Measurements from ENCODE around the gene BSCL2. TPM values are rescaled to one million over a fixed set of nuclear protein-coding genes. Genes with fewer than 3 reads are reported as not detected.

The BSCL2 gene
- total and polyA plus RNA-seq, 2 of the 13 experiments (the other 11 are each of a cell fraction or from before 2014, with no cell fraction given) = 19.5 to 21.1 TPM

GRCh38 chr11:62753736-62754603 is 46.7 kb upstream of the BSCL2 start, which contains the start of gene ZBTB3 (continued):
- TF ChIP-seq, protein P1, sequence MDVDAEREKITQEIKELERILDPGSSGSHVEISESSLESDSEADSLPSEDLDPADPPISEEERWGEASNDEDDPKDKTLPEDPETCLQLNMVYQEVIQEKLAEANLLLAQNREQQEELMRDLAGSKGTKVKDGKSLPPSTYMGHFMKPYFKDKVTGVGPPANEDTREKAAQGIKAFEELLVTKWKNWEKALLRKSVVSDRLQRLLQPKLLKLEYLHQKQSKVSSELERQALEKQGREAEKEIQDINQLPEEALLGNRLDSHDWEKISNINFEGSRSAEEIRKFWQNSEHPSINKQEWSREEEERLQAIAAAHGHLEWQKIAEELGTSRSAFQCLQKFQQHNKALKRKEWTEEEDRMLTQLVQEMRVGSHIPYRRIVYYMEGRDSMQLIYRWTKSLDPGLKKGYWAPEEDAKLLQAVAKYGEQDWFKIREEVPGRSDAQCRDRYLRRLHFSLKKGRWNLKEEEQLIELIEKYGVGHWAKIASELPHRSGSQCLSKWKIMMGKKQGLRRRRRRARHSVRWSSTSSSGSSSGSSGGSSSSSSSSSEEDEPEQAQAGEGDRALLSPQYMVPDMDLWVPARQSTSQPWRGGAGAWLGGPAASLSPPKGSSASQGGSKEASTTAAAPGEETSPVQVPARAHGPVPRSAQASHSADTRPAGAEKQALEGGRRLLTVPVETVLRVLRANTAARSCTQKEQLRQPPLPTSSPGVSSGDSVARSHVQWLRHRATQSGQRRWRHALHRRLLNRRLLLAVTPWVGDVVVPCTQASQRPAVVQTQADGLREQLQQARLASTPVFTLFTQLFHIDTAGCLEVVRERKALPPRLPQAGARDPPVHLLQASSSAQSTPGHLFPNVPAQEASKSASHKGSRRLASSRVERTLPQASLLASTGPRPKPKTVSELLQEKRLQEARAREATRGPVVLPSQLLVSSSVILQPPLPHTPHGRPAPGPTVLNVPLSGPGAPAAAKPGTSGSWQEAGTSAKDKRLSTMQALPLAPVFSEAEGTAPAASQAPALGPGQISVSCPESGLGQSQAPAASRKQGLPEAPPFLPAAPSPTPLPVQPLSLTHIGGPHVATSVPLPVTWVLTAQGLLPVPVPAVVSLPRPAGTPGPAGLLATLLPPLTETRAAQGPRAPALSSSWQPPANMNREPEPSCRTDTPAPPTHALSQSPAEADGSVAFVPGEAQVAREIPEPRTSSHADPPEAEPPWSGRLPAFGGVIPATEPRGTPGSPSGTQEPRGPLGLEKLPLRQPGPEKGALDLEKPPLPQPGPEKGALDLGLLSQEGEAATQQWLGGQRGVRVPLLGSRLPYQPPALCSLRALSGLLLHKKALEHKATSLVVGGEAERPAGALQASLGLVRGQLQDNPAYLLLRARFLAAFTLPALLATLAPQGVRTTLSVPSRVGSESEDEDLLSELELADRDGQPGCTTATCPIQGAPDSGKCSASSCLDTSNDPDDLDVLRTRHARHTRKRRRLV (CRISPR knock-in tag; IDR thresholded peaks at IDR 0.05) = no peak
- TF ChIP-seq ADNP (CRISPR knock-in tag; IDR thresholded peaks at IDR 0.05) = no peak
- peak; percentile 37; the same call in 1 of the 2 replicates for TF ChIP-seq TFAP4 (IDR thresholded peaks at IDR 0.05; ENCODE audit: borderline replicate concordance, low read depth)
- peak; percentile 83 for TF ChIP-seq DRAP1 (CRISPR knock-in tag; IDR thresholded peaks at IDR 0.05)
- no peak; the same call in 1 of the 2 replicates for TF ChIP-seq ZNF747 (CRISPR knock-in tag; IDR thresholded peaks at IDR 0.05; ENCODE audit: borderline replicate concordance)

Measured in HepG2 (cell line).